GM19099 (cell line): ENCODE data around the gene TSPAN15.

Experiments
- POLR2A ChIP-seq: IDR thresholded peaks from 3 replicates; pipeline ENCODE4 v1.6.1; 2011; ENCODE audit warnings: low read depth; ENCODE audit not compliant: insufficient read length; ENCODE audit errors: extremely low read depth

Gene TSPAN15

DNA sequence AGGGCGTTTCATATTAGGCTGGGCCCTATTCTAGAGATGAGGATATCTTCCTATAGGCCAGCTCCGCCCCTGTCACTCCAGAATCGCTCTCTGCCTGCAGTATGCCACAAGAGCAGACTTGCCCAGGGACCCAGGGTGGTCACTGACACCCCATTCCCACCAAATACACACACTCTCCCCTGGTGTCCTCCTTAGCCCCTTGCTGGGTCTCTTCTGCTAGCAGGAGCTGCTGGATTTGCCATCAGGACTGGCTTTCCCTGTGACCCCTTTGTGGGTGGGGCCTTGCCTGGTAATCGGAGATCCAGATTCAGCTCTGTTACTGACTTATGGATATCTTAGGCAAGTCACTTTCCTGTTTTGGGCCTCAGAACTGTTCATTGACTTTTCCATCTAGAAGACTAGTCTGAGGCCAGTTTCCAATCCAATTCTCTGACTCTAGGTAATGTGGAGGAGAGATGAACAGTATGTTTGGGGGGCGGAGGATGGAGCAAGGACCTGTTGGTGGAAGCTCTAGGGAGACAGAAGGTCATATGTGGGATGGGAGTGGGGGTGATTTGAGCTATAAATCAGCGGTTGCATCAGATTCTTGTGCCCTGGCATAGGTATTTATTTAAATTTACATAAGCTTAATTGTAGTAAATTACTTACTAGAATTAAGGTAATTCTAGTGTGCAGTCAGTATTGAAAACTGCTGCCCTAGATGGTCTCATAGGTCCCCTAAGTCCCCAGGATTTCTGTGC, 1.6 kb downstream of the TSPAN15 start:
- no peak for TF ChIP-seq POLR2A

GRCh38 chr10:69453795-69454194, 2.5 kb downstream of the TSPAN15 start:
- no peak for TF ChIP-seq POLR2A

GRCh38 chr10:69455006-69455763, 3.9 kb downstream of the TSPAN15 start:
- no peak for TF ChIP-seq POLR2A

GRCh38 chr10:69456880-69457693, 5.8 kb downstream of the TSPAN15 start:
- TF ChIP-seq POLR2A = no peak

- TF ChIP-seq POLR2A = no peak
Measured at GRCh38 chr10:69457771-69458237, 6.5 kb downstream of the TSPAN15 start.

DNA sequence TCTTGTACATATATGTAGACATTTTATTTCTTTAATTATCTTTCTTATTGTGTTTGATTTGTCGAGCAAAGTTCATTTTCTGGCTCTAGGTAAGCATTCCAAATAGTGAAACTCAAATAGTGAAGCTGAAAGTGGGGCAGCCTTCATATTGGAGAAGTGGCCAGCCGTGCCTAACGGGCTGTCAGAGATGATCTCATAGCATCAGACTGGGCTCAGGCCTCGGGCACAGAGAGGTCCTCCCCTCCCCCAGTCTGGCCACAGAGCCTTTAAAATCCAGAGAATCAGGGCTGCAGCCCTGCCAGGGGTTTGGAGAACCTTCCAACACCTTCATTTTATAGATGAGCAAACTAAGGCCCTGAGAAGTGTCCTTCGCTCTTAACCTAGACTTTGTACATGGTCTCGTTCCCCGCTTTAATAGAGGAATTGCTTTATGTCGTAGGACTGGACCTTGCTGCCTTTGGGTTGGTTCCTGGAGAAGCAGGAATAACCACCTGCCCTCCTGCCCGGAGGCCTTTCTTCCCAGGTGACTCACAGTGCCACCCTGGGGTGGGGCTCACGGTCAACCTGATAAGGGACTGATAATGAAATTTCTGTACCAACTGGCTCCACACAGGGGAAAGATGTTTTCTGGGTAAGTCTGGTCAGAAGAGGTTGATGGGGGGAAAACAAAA, 7.3 kb downstream of the TSPAN15 start:
- TF ChIP-seq POLR2A = no peak

- no peak for TF ChIP-seq POLR2A
Measured at GRCh38 chr10:69459101-69459790, 8.0 kb downstream of the TSPAN15 start.

DNA sequence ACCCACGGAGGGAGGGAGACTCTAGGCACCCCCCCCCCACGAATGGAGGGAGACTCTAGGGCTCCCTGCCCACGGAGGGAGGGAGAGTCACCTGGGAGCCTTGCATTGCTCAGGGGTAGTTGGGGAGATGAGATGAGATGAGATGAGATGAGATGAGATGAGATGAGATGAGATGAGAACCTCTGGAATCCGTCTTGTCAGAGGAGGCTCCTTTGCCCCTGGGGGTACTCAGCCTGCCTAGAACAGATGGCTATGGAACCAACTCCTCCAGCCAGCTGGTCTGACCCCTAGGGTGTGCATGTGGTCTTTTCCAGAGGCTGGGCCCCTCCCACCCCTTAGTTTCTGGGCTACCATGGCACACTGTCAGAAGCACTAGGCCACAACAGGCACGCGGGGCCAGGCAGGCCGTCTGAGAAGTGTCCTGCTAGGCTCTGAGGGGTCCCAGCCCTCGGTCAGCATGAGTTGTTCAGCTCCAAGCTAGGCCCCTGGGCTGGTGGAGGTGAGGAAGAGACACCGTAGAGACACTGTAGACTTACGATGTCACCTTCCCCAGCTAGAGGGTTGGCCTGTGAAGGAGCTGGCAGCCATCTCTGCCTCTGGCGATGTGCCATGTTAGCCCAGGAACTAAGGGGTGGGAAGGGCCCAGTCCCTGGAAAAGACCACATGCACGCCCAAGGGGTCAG, 8.8 kb downstream of the TSPAN15 start:
- no peak for TF ChIP-seq POLR2A

GRCh38 chr10:69460576-69461242, 9.4 kb downstream of the TSPAN15 start:
- no peak for TF ChIP-seq POLR2A

GRCh38 chr10:69461243-69462025, 10.2 kb downstream of the TSPAN15 start:
- TF ChIP-seq POLR2A = no peak

DNA sequence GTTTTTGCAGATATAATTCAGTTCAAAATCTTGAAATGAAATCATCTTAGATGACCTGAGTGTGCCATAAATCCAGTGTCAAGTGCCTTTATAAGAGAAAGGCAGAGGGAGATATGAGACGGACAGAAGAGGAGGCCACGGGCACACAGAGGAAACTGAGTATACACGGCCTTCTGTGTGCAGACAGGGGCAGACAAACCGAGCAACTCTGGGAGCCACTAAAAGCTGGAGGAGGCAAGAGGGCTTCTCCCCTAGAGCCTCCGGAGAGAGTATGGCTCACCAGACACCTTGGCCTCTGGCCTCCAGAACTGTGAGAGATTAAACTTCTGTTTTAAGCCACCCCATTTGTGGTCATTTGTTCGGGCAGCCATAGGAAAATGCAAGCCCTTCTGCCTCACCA, 12.6 kb downstream of the TSPAN15 start:
- no peak for TF ChIP-seq POLR2A

DNA sequence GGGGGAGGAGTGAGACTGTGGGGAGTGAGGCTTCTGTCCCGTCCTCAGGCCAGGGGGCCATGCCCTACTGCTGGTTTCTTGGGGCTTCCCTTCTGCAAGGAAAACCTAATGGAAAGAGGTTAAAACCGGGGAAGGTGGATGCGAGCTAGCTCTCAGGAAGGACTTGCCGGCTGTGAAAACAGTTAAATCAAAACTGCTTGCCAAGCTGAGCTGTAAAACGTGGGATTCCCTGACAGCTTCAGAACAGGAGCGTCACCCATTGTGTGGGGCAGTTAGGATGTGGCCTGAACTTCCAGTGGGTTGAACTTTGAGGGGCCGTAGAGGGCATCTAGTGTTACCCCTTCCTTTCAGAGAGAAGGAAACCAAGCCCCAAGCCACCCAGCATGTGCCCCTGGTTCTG, 13.1 kb downstream of the TSPAN15 start:
- TF ChIP-seq POLR2A = no peak

DNA sequence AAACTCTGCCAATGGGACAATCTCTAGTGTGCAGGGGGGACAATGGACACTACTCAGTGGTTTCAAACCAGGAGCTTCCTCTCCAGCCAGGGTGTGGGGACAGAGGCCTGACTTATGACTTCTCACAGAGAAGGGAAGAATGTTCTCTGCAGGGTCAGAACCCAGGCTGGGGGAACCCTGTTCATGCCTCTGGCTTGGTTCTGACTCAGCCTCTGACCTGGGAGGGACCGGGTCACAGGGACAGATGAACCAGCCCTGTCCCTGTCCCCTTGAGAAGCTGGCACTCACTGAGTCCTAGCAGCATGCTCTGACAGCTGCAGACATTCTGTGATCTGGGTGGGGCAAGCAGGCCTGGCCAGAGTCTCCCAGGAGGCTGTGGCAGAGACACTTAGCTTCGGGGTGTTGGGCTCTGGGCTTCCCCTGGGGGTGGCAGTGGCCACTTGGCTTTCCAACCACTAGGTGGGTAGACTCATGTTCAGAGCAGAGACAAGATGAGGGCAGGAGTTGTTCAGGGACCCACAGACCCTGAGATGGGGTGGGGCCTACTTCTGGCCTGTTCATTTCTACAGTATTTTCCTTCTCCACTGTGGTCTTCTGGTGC, 13.6 kb downstream of the TSPAN15 start:
- no peak for TF ChIP-seq POLR2A
